ENCODE measurements around the gene USP4.

The USP4 gene

DNA sequence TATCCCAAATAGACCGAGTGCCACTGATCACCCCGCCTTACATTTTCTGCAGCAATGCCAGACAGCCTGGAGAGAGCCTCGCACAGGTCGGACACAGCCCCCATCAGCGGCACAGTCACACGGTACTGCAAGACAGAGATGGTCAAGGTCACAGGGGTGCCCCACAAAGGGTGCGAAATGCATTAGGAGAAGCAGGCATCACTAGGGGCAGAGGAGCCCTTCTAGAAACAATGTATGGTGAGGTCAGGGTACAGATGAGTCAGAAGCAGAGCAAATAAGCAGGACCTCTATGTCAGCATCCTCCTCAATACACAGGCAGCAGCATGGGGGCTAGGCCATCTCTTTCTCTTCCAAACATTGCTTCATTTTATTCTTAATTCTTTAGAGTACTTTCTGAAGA, 41.3 kb downstream of the USP4 start:
- DNase-seq = no peak

DNA sequence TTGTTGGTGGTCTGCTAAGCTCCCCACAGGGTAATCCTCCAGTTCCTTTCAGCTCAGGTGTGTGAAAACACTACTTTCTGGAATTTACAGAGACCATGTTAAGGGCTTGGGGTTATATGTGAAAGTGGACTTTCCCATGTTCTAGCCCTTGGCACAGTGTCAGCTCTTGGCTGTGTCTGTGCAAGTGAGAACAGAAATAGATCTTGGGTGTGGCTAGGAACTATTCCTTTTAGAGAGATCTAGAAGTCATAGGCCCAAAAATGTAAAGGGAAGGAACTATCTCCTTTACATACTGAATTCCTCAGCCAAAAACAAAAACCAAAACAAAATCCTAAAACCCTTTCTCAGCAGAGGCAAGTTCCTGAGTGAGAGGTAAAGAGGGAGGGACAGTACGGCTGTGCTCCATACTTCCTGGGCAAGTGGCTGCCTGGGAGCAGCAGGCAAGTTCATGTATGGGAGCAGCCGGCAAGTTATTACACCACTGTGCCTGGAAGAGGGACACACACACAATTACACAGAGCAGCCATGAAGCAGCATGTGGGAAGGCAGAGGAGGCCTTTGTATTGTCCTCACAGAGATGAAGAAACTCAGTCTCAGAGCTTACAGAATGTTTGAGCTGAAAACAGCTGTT, 43.0 kb downstream of the USP4 start:
- DNase-seq = no peak

DNA sequence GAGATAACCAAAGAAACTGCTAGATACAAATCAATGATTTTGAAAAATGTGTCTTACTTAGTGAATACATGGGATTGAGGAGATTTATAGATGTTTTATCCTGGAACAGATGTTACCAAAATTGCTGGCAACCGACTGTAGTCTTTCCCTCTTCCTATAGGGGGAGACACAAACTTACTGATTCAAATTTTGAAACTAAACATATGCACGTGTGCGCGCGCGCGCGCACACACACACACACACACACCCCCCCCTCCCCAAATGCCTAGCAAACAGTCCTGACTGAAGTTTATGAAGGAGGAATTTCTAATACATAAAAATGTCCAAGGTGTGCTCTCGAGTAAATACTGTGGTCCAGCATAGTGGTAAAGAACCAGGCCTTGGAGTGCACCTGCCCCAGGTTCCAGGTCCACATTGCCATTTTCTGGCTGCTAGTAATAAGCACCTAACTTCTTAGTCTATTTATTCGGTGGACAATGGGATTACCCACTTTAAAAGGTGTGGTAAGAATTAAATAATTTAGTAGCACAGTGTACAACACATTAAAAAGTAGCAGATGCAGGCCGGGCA, 44.3 kb downstream of the USP4 start:
- DNase-seq = peak in 1 of 58 donors; percentile 8

DNA sequence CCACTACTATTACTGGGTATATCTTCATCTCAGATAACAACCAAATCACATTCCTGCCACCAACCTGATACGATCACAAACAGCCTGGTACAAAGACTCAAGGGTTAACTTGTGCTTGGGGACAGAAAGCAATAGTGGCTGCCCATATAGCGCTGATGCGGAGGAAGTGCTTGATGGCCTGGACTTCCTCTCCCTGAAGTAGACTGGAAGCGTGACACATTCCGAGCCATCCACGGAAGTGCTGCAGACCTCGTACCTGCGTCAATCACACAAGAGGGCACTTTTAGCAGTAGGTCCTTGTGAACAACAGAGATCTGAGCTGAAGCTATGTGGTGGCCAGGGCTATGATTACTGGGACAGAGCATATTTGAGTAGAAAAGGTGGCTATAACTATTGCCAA, 45.5 kb downstream of the USP4 start:
- DNase-seq = no peak

DNA sequence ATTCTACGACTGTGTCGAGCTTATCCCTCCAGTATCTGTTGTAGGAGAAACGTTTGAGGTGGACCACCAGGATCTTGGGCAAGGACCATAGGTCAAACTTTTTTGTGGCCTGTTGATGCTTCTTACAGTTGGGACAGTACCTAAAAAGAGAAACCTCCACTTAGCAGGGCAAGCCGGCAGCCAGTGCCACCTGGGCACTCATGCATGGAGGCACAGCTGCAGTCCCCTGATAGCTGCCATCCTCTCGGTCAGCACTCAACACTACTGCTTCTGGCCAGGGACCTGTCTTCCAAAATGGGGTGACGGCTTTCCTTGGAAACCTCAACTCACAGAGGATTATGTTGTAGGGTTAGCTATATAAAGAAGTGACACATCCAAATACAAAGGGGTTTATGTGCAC, 55.9 kb downstream of the USP4 start:
- no peak for DNase-seq

DNA sequence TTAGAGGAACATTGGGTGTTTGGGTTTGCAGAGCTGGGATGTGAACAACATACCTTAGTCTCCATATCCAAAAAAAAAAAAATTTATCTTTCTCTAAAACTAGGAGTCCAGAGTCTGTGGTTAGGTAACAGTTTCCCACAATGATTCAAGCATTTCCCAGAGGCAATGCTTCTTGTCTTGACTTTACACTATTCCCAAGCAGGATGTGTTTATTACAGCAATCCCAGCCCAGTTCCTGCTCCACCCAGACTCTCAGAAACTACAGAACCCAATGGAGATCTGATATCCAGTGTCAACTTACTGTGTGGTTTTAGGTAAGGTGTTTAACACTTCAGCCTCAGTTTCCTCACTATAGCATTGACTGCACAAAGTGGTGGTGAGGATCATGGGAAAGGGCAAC, 60.5 kb downstream of the USP4 start:
- no peak for DNase-seq

DNA sequence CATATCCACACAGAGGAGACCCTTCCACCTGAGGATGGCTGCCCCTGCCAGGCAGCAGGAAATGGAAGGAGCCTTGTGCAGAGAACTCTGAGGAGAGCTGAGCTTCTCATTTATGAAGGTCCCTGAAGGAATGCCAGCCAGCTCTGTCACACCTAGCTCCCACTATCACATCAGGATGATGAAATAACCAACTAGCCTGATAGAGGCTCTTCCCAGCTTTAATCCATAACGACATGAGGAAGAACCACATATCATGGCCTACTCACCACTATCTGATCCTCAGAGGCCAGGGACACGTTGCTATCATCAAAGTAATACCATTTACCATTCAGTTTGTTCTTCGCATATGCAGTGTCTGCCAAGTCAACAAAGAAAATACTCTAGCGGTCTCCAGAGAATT, 61.3 kb downstream of the USP4 start:
- DNase-seq = no peak

DNA sequence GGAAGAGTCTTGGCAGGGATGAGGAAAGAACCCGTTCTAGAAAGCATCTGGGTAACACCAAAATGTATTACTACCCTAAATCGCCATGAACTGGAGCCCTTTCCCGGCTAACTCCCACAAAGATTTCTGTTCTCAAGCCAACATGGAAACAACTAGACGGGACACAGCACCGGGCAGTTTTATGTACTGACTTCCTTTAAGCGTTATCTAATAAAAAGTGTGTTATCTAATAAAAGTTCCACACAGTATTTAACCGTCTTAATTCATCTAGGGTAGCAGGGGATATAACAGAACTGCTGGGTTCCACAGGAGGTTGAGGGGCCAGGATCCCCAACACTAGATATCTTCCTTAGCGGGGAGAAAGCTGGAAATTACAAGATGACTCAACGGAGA, 62.5 kb downstream of the USP4 start:
- no peak for DNase-seq

DNA sequence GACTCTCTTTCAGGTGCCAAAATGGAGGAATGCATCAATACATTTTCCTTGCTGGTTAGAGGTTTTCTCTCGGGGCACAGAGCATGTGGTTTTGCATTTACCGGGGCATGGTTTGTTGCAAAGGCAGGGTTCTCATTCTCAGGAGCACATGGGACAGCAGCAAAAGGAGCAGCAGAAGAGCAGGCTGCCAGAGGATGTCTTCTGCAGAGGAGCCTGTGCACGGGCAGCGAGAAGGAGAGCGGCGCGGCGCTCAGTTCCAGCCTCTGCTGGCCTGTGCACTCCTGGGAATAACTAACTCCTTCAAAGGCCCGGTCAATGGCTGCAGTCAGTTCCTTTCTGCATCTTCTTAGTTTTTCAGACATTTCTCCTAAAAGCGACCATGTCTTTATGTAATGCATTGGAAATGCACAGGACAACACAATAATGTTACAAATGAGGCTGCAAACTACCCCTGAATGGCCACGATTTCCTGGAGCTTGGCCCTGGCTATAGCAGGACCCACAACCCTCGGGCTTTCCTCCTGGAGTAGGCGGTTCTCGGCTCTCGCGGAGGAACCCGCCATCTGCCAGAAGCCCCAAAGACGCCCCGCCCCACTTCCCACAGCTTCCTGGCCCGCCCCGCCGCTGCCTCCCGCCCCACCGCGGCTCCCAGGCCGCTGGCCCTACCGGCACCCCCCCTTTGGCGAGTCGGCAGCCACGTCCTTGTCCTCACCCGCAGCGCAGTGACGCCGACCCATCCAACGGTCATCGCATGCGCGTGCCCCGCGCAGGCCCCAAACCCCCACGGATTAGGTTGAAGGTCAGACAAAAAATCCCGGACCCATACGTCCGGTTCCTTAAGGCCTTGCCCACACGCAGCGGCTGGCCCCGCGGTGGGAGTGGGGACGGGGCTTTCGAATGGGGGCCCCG, 63.1 kb downstream of the USP4 start, which contains the start of gene C3orf62:
Gene C3orf62, minus strand, starts transcription at position 758 of the 908 bp plus-strand sequence. Its CDS starts 360 bp downstream, at position 398.
- DNase-seq = peak in 57 of 58 donors; percentile 15 to 85 (median 67)

DNA sequence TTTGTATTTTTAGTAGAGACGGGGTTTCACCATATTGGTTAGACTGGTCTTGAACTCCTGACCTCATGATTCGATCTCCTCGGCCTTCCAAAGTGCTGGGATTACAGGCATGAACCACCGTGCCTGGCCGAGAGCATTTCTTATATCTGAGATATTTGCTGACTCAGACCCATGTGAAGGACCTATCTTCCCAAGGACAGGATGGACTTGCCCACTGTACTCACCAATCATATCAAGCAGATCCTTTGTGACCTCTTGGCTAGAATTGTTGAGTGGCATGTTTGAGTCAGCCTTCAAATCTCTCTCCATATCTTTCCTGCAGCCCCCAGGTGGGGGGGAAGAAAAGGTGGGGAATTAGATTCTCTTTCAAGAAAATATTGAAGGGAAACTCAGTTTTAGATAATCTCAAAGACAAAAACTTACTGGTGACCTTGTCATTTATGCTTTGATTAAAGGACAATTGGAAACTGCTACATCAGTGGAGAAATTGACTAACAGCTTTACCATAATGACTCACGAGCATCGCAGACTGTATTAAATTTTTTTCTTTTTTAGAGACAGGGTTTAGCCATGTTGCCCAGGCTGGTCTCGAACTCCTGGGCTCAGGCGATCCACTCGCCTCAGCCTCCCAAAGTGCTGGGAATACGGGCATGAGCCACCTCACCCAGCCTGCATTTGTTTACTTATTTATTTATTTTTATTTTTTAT, 65.9 kb downstream of the USP4 start:
- no peak for DNase-seq

DNA sequence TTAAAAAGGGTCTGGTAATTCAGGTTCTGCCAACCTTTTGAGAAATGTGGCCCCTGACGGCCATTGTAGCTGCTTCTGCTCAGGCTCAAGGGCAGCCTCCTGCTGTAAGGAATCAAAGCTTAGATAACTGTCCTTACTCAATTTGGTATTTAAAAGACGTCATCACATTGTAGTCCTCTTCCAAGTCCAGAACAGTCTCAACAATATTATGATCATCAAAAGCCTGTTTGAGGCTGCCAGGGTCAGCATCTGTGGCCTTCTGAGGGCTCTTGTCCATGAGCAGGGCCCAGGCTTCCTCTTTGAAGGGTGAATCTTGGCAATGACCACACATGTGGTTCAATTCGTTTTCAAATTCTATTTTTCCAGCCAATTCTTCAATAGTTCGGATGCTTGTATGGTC, 68.8 kb downstream of the USP4 start:
- DNase-seq = no peak

DNA sequence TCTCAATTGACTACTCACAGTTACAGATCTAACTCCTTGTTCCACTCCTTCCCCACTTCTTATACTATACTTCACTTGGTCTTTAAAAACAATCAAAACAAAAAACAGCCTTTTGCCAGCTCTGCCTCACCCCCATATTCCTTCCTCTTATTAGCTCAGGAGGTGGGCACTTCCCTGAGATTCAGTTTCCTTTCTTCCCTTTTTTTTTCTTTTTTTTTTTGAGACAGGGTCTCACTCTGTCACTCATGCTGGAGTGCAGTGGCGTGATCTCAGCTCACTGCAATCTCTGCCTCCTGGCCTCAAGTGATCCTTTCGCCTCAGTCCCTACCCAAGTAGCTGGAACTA, 69.7 kb downstream of the USP4 start:
- no peak for DNase-seq

DNA sequence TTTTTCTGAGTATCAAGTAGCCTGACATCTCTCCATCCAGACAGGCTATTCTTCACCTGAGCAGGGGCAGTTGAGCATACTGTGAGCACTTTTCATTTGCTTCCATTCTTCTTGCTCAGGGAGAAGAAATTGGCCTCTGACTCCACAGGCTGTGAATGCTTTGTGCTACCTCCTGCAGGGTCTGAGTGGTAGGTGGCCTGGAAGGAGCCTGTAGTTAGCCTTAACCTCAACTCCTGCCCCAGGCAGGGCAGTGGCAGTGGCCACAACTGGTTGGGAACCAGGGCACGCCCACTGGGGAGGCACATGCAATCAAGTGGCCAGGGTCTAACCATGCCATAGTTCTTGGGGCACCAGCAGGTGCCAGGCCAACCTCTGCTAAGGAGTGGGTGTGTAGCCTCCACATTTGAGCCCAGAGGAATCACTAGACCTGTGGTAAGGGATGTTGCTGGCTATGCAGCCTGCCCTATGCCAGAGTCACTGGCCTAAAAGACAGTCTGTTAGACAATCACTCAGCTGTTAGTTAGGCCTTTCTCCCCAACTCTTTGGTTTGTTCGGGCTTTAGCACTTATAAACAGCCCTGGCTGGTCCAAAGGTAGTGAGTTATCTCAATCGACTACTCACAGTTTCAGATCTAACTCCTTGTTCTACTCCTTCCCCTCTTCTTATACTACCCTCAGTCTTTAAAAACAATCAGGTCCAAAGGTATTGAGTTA, 70.3 kb downstream of the USP4 start:
- no peak for DNase-seq

DNA sequence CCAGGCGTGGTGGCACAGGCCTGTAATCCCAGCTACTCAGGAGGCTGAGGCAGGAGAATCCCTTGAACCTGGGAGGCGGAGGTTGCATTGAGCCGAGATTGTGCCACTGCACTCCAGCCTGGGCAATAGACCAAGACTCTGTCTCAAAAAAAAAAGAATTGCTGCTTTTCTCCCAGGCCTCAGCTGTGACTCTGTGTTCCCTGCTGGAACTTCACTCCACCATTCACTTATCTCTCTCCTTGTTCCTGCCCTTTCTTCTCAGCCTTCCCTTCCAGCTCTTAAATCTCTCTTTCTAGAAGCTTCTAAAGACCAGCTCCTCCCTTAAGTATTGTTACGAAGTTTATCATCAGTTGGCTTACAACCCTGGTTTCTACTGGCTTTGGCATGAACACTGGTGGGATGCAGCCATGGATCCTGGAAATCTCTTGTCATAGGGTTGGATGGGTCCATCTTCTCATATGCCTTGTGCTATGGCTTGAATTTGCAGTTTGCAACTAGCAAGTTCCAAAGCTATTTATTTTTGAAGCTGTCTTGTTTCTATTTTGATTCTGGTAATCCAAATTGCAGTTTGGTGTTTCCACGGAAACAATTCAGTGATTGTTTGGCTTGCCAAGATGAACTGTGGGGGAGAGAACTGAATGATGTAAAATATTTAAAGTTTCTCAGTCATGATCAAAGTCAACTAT, 73.3 kb downstream of the USP4 start:
- peak in 5 of 58 donors; percentile 11 to 53 (median 49) for DNase-seq

DNA sequence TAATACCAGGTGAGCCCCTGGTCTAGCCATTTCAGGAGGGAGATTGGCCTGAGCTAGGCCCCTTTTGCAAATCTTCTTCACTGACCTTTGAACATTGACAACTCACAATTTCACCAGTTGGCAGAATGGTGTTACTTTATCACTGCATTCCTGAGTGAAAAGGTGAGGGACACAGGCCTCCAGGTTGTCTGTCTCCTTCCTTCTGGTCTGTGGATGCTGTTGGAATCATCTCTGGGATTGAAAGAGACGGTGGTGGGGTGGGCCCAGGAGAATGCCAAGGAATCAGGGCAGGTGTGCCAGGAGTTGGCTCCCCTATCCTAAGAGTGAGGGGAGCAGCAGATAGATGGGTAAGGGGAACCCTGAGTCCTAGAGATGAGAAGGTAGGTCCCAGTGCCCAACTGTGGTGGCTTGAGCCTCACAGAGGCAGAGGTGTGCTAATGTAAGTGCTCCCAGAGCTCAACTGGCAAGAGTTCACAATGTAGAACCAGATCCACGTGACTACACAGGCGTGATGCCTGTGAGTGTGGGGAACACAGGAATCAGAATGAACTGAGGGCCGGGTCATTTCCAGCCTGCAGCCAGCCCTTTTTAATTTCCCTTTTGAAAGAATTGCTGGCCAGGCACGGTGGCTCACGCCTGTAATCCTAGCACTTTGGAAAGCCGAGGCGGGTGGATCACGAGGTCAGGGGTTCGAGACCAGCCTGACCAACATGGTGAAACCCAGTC, 74.0 kb downstream of the USP4 start:
- no peak for DNase-seq

DNA sequence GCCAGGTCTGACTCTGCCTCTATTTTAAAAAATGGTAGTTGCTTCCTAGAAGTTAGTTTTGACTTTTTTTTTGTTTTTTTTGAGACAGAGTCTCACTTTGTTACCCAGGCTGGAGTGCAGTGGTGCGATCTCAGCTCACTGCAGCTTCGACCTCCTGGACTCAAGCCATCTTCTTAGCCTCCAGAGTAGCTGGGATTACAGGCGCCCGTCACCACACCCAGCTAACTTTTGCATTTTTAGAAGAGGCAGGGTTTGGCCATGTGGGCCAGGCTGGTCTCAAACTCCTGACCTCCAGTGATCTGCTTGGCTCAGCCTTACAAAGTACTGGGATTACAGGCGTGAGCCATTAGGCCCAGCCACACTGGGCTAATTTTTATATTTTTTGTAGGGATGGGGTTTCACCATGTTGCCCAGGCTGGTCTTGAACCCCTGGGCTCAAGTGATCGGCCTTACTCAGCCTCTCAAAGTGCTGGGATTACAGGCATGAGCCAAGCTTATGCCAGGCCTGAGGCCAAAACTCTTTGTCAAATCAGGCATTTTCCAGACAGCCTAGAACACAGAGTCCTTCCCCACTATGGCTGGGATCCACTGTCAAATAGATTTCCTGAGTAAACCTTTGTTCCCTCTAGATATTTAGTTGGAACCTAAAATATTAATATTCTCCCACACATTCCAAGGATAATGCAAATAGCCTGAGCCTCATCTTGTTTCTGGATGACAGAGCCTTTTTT, 76.5 kb downstream of the USP4 start:
- no peak for DNase-seq

DNA sequence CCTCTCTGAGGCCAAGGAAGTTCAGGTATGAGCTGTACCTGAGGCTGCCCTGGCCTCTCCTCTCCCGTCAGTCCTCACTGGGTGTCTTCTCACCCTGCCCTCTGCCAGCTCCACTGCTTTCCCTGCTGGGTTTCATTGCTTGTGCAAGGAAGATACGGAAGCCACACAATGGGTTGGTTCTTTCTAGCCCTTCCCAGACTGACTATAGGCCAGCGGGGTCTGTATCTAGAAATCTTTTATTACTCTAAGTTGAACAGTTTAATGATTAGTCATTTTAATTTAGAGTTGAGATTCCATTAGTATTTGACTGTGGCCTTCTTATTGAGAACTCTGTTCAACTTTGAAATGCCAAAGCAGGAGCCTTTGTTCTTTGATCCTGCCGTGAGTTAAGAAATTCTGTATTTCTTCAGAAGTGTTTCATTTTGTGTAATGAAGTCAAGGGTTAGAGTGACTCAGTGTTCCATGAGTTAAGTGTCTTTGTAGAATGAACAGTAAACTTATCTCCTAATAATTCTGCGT, 79.0 kb downstream of the USP4 start:
- DNase-seq = no peak

DNA sequence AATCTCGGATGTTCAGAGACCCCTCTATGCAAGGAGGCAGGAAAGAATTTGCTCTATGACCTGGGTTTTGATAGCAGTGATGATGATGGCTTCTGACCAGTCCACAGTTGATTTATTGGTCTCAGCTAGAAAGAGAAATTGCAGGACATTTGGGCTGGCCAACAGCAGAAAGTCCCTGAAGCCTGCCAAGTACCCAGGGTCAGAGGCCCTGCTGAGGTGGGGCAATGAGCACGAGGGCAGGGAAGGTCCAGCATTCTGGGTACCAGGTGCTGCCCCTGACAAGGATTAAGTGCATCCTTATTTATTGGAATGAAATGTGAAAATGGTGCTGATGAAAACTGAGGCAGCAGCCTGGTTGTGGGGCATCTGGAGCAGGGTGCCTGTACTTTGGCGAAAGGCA, 82.7 kb downstream of the USP4 start:
- no peak for DNase-seq

Measured in anterior cingulate cortex (tissue), 58 donors.